CD4-positive, alpha-beta T cell treated with Interleukin-2 at 100 ng/mL for 4 hours (primary cell): ENCODE results near the gene MARVELD2.
A peak's percentile ranks its signal among the peaks of the same experiment; 100 is the strongest.
"Not testable (repeated sequence)": the region's sequence is repeated elsewhere in the genome, so short reads cannot be mapped to it uniquely, and the experiment has no call there.

Experiments used
- DNase-seq: peaks from one replicate; pipeline ENCODE4 v3.0.0-alpha.2; 2020; ENCODE audit warnings: low spot score

The MARVELD2 gene, protein sequence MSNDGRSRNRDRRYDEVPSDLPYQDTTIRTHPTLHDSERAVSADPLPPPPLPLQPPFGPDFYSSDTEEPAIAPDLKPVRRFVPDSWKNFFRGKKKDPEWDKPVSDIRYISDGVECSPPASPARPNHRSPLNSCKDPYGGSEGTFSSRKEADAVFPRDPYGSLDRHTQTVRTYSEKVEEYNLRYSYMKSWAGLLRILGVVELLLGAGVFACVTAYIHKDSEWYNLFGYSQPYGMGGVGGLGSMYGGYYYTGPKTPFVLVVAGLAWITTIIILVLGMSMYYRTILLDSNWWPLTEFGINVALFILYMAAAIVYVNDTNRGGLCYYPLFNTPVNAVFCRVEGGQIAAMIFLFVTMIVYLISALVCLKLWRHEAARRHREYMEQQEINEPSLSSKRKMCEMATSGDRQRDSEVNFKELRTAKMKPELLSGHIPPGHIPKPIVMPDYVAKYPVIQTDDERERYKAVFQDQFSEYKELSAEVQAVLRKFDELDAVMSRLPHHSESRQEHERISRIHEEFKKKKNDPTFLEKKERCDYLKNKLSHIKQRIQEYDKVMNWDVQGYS

DNA sequence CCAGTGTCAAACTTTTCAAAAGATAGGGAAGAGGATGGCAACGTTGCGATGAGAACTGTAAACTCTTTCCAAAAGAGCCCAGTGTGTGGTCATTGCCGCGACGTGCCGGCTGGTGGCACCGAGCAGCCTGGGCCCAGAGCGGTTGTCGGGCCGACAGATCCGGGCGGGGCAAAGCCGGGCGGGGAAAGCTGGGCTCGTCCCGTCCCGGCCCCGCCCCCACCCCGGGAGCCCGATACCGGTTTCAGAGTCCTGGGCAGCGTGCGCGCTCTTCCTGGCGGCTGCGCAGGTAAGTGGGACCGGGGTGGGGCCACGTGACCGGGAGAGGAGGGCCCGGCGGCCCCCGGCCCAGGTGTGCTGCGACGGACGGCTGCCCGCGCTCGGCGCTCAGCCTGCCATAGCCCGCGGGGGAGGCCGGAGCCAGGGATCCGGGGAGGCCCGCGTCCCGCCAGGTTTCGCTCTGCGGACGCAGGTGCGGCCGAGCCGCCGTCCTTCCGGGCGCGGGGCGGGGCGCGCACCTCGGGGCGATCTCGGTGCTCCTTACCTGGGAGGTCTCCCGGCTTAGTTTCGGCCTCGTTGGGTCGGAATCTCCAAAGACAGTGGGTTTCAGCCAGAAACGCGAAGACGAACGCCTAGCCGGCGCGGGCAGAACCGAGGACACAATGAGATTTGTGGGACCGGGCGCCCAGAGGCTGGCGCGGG lies at the start of gene MARVELD2:
Gene MARVELD2, plus strand, starts transcription at position 232 of the 699 bp plus-strand sequence. CDS start 4,270 bp downstream, outside the sequence.
- peak; percentile 24 for DNase-seq

DNA sequence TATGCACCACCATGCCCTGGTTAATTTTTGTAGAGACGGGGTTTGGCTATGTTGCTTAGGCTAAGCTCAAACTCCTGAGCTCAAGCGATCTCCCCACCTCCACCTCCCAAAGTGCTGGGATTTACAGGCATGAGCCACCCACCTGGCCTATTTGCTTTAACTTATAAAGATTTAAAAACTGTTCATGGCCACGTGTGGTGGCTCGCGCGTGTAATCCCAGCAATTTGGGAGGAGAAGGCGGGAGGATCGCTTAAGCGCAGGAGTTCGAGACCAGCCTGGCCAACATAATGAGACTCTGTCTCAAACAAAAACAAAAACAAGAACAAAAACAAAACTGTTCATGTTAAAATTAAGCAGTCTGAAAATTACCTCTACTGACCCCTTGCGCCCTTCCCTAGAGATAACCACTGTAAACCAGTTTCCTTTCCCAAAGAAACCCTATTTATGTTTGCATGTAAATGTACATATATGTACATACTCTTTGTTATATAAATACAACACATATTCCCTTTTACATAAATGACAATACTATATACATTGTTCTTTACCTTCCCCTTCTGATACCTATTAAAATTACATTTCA lies 47.1 kb upstream of the MARVELD2 start:
- DNase-seq: no peak

DNA sequence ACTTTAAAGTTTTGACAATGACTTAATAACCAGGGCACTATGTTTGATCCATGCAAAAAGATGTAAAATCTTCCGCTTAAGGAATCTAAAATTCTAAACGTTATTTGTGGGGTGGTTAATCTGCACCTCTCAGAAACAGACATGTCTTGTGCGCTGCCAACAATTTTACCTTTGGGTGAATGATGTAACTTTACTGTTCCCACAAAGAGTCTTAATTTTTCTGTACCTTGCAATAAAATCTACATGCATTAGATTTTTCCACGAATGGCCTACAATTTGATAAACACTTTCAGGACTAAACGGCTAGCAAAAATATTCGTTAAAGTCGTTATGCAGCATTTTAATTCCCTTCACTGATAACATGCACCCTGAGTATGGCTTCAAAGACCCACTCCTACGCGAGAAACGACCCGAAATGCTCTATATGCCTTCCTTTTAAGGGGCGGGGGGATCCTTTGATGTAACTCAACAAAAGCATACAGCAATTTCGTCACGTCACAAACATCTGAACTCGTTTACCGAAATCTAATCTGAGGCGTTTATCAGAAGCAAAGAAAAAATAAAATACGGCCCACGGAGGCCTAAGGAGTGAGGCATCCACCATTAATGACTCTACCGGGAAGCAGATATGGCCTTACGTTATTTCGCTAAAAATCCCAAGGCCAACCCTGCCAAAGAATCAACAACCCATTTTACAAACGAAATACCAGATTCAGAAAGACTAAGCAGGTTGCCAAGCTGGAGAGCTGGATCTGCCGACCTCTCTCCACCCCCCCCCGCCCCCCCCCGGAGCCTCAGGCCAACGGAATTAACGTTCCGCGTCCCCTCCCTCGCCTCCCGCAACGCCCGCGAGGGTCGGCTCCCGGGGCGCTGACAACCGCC lies 46.2 kb upstream of the MARVELD2 start:
- DNase-seq: no peak

DNA sequence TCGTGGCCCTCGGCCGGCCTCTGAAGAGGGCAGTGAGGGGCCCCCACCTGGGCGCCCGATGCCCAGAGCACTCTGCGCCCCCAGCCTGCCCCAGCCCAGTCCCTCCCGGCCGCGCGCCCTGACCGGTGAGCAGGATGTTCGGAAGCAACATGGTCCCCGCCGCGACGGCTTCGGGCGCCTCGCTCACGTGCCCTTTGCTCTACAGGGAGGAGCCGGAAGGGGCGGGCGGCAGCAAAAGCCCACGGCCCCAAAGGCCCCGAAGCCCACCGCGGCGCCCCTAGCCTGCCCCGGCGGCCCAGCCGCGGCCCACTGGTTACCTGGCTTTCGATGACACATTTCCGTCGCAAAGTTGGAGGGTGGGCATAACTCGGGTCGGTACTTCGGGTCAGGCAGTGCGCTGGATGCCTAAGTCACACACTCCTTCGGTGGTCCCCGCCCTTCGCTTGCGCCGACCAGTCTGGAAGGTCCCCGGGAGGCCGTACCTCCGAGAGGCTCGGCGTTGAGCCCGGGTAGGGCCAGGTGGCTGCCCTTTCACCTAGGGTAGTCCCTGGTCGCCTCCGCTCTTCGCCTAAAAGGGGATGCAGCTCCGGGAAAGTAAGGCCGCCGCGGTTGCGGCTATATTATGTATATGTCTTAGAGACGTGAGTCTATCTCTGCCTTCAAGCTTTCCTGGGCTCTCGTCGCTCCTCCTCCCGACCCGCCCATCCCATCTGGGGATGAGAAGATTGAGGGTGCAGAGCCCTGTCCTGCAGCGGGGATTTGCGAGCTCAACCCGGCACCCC lies 45.4 kb upstream of the MARVELD2 start, which contains the start of the genes AK6, RAD17 and TAF9:
Gene AK6, minus strand, starts transcription at position 181 of the 782 bp plus-strand sequence. Its CDS starts 30 bp downstream, at position 151.
Gene RAD17, plus strand, starts transcription at position 479 of the 782 bp plus-strand sequence. CDS start 2,391 bp downstream, outside the sequence.
Gene TAF9, minus strand, starts transcription at position 181 of the 782 bp plus-strand sequence. CDS start 3,783 bp downstream, outside the sequence.
- peak; percentile 89 for DNase-seq

DNA sequence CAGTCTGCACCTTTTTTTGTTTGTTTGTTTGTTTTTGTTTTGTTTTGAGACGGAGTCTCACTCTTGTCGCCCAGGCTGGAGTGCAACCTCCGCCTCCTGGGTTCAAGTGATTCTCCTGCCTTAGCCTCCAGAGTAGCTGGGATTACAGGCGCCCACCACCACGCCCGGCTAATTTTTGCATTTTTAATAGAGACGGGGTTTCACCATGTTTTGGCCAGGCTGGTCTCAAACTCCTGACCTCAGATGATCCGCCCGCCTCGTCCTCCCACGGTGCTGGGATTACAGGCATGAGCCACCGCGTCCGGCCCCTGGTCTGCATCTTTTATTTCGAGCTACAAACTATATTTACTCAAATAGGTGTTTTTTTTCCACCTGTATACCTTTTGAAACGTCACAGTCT lies 44.6 kb upstream of the MARVELD2 start:
- DNase-seq: not testable (repeated sequence)

DNA sequence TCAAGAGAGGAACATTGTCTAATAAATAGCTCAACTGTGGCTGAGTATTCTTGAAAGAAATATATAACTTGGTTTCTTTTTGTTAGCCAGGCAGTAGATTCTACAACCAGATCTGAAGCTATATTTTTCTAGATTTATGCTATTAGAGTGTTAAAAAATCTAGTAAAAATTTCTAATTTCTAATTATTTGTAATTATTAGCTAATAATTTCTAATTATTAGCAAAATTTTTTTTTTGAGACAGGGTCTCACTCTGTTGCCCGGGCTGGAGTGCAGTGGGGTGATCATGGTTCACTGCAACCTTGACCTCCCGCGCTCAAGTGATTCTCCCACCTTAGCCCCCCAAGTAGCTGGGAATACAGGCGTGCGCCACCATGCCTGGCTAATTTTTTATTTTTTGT lies 42.5 kb upstream of the MARVELD2 start:
- DNase-seq: no peak

DNA sequence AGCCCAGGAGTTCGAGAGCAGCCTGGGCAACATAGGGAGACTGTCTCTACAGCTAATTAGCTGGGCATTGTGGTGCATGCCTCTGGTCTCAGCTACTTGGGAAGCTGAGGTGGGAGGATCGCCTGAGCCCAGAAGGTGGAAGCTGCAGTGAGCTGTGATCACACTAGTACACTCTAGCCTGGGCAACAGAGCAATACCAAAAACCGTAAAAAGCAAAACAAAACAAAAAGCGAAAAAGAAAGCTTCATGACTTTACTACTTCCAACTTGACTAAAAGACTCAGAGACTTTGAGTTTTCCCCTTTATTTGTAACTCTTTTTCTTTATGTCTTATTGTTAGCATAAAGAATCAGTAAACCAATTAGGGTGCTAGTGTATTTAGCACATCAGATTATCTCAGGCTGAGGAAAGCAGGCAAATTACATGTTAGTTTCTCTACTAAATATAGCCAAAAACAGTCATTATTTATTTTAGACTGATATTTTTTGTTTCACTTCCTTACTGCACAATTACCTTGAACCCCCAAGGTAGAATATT lies 39.9 kb upstream of the MARVELD2 start:
- DNase-seq: no peak

DNA sequence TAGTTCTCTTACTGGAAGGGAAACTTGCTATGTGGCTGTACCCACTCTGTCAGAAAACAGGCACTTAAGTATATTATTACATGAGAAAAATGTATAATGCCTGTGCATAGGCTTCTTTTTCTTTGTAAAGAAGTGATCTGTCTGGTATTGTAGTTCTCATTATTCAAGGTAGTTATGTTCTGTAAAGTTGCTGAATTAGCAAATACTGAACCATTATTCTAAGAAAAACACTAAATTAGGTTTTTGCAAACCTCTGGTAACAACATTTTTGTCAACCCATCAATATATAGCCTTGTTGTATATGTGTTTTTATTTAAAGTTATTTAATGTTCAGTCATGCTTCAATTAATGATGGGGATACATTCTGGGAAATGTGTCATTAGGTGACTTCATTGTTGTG lies 36.5 kb upstream of the MARVELD2 start:
- DNase-seq: no peak

DNA sequence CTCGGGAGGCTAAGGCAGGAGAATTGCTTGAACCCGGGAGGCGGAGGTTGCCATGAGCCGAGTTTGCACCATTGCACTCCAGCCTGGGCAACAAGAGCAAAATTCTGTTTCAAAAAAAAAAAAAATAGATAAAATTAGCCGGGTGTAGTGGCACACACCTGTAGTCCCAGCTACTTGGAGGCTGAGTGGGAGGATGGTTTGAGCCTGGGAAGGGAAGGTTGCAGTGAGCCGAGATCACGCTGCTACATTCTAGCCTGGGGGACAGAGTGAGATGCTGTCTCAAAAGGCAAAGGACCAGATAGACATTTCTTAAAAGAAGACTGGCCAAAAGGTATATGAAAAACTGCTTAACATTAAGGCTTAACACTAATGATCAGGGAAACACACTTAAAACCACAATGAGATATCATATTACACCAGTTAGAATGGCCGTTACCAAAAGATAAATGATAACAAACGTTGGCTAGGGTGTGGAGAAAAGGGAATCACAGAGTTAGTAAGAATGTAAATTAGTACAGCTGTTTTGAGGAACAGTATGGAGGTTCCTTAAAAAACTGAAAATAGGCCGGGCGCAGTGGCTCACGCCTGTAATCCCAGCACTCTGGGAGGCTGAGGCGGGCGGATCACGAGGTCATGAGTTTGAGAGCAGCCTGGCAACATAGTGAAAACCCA lies 10.1 kb upstream of the MARVELD2 start:
- no peak for DNase-seq

DNA sequence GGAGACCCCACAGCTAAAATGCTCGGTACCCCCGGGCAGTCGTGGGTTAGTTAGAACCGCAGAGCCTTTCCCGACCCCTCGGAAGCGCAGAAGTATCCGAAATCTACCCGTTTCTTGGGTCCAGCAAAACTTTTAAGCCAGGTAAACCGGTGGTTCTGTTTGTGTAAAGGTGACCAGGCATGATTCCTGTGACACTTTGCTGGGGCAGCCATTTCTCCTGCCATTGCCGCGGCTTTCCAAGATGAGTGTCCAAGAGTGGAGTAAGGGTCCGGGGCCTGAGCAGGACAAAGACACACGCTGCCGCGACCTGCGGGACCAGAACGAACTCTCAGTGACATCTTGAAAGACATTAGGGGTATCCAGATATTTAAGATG lies 655 bp downstream of the MARVELD2 start:
- no peak for DNase-seq

DNA sequence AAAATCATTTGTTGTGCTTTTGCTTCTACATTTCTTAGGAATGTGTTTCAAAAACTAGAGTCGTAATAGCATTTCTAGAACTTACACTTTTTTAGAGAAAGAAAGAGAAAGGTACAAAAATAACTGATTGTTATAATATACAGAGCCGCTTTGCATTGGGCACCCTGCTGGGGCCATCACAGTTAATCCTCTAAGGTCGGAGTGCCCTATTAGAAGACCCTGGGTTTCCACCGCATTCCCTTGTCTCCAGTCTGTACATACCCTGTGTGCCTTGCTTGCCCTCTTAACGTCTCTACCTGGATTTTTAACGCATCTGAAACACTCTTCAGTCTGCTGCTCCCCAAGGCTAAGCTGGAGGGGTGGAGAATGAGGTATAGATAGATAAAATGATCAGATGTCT lies 1.3 kb downstream of the MARVELD2 start:
- DNase-seq: no peak

DNA sequence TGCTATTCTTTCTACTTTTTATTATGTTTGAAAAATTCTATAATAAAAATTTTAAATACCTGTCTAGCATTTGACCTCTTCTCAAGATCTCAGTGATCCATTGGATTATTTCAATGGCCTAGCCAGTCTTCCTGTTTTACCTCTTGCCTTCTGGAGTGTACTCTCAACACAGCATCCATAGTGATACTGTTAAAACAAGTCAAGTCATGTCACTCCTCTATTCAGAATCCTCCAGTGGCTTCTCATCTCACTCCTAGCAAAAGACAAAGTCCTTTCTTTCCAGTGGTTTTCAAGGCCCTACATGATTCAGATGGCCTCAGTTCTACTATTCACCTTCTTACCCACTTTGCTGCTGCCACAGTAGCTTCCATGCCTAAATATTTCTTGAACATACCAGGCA lies 1.8 kb downstream of the MARVELD2 start:
- no peak for DNase-seq

DNA sequence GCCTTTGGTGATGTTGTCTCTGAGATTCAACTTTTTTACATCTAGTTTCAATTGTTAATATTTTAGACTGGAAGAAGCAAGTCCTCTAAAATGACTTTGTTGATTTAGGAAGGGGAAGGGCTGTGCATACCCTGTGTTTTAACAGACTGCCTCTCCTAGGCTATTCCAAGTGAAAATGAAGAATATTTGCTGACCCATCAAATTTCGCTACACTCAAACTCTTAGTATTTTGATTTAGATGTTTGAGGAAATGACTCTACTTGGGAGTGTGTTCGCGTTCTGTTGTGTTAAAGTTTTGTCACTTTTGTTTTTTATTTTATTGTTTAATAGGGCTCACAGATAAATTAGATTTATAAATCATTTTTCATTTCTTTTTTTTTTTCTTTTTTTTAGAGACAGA lies 3.6 kb downstream of the MARVELD2 start:
- no peak for DNase-seq

DNA sequence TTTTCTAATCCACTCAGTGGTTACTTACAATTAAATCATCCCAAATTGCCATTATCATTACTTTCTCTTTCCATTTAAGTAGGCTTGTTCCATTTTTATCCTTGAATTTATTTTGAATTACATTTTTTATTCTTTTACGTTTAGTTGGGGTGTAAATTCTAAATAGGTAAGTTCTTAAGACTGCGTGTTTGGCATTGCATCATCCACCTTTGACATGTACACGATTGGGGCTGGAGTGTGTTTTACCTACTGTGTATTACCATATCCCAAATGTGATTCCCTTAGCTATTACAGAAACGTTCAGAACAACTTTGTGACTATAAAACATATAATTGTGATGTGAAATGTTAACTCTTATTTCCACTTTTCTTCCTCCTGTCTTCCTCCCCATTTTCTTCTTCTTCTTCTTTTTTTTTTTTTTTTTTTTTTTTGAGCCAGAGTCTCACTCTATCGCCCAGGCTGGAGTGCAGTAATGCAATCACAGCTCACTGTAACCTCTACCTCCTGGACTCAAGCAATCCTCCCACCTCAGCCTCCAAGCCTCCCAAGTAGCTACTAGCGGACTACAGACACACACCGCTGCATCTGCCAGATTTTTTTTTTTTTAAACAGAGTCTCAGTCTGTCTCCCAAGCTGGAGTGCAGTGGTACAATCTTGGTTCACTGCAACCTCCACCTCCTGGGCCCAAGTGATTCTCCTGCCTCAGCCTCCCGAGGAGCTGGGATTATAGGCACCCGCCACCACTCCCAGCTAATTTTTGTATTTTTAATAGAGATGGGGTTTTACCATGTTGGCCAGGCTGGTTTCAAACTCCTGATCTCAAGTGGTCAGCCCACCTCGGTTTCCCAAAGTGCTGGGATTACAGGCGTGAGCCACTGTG lies 16.7 kb downstream of the MARVELD2 start:
- DNase-seq: no peak

DNA sequence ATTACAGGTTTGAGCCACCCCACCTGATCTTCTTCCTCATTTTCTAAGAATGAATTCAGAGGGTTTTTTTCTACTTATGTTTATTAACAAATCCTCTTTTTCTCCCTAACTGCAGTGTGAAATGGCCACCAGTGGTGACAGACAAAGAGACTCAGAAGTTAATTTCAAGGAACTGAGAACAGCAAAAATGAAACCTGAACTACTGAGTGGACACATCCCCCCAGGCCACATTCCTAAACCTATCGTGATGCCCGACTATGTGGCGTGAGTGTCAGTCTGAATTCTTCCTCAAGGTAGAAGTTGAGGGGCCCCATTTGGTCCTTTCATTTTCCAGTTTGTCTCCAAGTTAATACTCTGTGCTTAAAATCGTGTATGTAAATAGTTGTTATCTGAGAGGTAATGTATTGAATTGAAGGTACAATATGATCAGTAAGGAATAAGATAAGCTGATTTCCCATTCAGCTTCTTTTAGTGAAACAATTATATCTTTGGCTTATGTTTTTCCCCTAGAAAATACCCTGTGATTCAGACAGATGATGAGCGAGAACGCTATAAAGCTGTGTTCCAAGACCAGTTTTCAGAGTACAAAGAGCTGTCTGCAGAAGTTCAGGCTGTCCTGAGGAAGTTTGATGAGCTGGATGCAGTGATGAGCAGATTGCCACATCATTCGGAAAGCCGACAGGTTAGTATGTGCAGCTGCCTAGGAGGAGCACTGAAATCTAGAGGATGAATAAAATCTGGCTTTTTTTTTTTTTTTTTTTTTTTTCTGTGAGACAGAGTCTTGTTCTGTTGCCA lies 17.7 kb downstream of the MARVELD2 start:
- no peak for DNase-seq

DNA sequence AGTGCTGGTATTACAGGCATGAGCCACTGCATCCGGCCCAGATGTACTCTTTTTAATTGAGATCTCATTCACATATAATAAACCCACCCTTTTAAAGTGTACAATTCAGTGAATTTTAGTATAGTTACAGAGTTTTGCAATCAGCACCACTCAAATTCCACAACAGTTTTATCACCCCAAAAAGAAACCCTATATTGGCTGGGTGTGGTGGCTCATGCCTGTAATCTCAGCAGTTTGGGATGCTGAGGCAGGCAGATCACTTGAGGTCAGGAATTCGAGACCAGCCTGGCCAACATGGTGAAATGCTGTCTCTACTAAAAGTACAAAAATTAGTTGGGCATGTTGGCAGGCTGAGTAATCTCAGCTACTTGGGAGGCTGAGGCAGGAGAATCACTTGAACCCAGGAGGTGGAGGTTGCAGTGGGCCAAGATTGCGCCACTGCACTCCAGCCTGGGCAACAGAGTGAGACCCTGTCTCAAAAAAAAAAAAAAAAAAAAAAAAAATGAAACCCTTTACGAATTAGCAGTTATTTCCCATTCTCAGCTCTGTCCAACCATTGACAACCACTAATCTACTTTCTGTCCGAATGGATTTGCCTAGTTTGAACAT lies 20.5 kb downstream of the MARVELD2 start:
- DNase-seq: not testable (repeated sequence)

DNA sequence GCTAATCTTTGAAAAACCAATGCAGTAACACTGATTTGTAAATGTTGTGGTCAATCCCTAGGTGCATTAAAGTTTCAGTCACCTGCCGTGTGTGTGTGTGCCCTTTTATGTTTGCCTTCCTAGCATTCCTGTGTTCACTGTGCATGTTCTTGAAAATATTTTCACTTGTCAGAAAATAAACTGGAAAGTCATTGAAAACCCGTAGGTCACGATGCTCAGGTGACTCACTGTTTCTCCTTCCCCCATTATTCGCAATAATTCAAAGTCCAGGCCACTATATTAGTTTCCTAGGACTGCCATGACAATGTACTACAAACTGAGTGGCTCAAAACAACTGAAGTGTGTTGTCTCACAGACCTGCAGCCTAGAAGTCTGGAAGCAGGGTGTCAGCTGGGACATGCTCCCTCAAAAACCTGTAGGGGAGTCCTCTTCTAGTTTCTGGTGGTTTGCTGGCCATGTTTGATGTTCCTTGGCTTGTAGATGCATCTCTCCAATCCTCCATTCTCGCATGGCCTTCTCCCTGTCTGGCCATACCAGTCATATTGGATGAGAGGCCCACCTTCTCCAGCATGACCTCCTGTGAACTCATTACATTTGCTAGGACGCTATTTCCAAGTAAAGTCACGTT lies 29.3 kb downstream of the MARVELD2 start:
- DNase-seq: no peak
